HL-60 (cell line): ENCODE measurements around the gene RNASE1.

Source experiments
- CTCF ChIP-seq: IDR thresholded peaks from one replicate; pipeline ENCODE4 v1.5.1; 2011; ENCODE audit warnings: low read length, control low read depth, inconsistent platforms; ENCODE audit not compliant: insufficient read depth
- GABPA ChIP-seq: IDR thresholded peaks from 2 replicates; pipeline ENCODE4 v1.6.1; 2012; ENCODE audit warnings: low read depth
- POLR2AphosphoS5 ChIP-seq: IDR thresholded peaks from 2 replicates; pipeline ENCODE4 v1.6.1; 2012; ENCODE audit warnings: low read depth
- SPI1 ChIP-seq: IDR thresholded peaks from 2 replicates; pipeline ENCODE4 v1.6.1; 2012; ENCODE audit warnings: low read depth, mild to moderate bottlenecking, borderline replicate concordance
- TF ChIP-seq, protein P1 (sequence below): IDR thresholded peaks from 2 replicates; pipeline ENCODE4 v1.6.1; 2012; ENCODE audit warnings: low read depth; ENCODE audit not compliant: insufficient replicate concordance

GRCh38 chr14:20848316-20848954 lies 45.8 kb upstream of the RNASE1 start:
- TF ChIP-seq CTCF (no peak), GABPA (no peak), POLR2AphosphoS5 (no peak), SPI1 (no peak)
- TF ChIP-seq, protein P1, sequence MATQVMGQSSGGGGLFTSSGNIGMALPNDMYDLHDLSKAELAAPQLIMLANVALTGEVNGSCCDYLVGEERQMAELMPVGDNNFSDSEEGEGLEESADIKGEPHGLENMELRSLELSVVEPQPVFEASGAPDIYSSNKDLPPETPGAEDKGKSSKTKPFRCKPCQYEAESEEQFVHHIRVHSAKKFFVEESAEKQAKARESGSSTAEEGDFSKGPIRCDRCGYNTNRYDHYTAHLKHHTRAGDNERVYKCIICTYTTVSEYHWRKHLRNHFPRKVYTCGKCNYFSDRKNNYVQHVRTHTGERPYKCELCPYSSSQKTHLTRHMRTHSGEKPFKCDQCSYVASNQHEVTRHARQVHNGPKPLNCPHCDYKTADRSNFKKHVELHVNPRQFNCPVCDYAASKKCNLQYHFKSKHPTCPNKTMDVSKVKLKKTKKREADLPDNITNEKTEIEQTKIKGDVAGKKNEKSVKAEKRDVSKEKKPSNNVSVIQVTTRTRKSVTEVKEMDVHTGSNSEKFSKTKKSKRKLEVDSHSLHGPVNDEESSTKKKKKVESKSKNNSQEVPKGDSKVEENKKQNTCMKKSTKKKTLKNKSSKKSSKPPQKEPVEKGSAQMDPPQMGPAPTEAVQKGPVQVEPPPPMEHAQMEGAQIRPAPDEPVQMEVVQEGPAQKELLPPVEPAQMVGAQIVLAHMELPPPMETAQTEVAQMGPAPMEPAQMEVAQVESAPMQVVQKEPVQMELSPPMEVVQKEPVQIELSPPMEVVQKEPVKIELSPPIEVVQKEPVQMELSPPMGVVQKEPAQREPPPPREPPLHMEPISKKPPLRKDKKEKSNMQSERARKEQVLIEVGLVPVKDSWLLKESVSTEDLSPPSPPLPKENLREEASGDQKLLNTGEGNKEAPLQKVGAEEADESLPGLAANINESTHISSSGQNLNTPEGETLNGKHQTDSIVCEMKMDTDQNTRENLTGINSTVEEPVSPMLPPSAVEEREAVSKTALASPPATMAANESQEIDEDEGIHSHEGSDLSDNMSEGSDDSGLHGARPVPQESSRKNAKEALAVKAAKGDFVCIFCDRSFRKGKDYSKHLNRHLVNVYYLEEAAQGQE, result no peak
